ENCODE data around the gene CCNQ.
A peak's percentile ranks its signal among the peaks of the same experiment; 100 is the strongest.

CCNQ gene

DNA sequence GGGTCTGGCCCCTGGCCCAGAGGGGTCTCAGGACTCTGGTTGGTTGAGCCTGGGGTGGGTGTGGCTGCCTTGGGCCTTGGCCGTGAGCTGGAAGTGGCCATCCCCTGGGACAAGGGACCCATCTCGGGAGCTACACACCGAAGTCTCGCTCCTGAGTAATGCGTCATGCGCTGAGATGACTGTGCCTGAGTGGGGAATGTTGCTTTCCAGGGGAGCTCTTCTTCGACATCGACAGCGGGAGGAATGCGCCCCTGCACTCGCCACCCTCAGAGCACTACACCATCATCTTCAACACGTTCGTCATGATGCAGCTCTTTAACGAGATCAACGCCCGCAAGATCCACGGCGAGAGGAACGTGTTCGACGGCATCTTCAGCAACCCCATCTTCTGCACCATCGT lies 38.5 kb downstream of the CCNQ start:
- POLR2A ChIA-PET: no interaction called here

GRCh38 chrX:153560000-153560399 lies 38.9 kb downstream of the CCNQ start:
- ChIA-PET POLR2A (no interaction called here), CTCF (interaction anchor here (0.9 to 1.4 kb wide), 2 partner anchors 107 to 108 kb away, joined by 3 read pairs; no protein-coding TSS in a partner anchor)

More for the DNA sequence above, 38.5 kb downstream of the CCNQ start:
- no peak for DNase-seq (ENCODE audit: extremely low spot score)
- TF ChIP-seq CTCF (IDR thresholded peaks at IDR 0.05; ENCODE audit: control extremely low read depth, extremely low read depth, low read depth, missing control alignments): no peak
- CTCF ChIA-PET: interaction anchor here (0.9 to 1.4 kb wide), 2 partner anchors 107 to 108 kb away, joined by 3 read pairs; no protein-coding TSS in a partner anchor

DNA sequence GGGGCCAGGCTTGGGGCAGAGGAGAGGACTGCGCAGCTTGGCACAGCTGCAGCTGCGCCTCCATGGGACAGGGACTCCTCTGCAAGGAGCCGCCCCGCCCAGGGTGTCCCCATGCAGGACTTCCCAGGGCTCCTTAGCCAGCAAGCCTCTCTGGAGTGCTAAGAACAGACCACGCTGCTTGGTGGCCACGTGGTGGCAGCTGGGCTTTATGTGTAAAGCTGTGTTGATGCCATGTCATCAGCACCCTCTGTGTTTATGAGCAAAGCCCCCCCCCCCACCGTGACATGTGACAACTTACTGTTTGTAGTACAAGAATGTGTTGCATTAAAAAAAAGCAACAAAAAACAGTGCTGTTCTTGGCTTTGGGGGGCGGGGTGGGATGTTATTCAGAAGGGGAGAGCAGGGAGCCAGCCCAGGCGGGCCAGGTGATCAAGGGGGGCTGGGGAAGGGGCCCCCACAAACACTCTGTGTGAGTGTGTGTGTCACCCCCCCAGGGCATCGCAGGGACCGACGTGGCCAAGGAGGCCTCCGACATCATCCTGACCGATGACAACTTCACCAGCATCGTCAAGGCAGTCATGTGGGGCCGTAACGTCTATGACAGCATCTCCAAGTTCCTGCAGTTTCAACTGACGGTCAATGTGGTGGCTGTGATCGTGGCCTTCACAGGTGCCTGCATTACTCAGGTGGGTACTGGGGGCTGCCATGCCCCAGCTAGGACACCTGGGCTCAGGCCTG lies 41.2 kb downstream of the CCNQ start:
- POLR2A ChIA-PET: no interaction called here
- CTCF ChIA-PET: interaction anchor here (1.1 to 5.6 kb wide), 2 partner anchors 99 to 110 kb away, joined by 3 to 28 read pairs; no protein-coding TSS in a partner anchor
- TF ChIP-seq CTCF (IDR thresholded peaks at IDR 0.05; ENCODE audit: control extremely low read depth, extremely low read depth, low read depth, missing control alignments): no peak
- DNase-seq (ENCODE audit: extremely low spot score): no peak

More at GRCh38 chrX:153560000-153560399, 38.9 kb downstream of the CCNQ start:
- no peak for DNase-seq (ENCODE audit: extremely low spot score)
- TF ChIP-seq CTCF (IDR thresholded peaks at IDR 0.05; ENCODE audit: control extremely low read depth, extremely low read depth, low read depth, missing control alignments): no peak

DNA sequence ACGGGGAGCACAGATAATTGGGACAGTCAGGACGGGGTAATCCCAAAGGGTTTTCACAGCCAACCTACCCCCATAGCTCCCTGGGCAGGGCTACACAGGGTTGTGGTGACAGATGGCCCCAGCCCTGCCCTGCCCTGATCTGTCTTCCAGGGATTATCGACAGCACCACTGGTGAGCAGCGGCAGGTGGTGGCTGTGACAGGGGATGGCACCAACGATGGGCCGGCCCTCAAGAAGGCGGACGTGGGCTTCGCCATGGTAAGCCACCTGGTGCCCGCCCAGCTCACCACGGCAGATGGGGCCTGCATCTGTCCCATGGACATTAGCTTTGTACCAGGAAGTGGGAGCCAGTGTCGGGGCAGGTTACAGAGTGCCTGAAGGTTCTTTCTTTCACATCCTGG lies 42.2 kb downstream of the CCNQ start:
- DNase-seq (ENCODE audit: extremely low spot score): no peak
- ChIA-PET CTCF (interaction anchor here (1.0 to 5.6 kb wide), 6 partner anchors 9 to 111 kb away, joined by 3 to 35 read pairs (median 4); partner anchors contain the start of gene DUSP9), POLR2A (no interaction called here)

DNA sequence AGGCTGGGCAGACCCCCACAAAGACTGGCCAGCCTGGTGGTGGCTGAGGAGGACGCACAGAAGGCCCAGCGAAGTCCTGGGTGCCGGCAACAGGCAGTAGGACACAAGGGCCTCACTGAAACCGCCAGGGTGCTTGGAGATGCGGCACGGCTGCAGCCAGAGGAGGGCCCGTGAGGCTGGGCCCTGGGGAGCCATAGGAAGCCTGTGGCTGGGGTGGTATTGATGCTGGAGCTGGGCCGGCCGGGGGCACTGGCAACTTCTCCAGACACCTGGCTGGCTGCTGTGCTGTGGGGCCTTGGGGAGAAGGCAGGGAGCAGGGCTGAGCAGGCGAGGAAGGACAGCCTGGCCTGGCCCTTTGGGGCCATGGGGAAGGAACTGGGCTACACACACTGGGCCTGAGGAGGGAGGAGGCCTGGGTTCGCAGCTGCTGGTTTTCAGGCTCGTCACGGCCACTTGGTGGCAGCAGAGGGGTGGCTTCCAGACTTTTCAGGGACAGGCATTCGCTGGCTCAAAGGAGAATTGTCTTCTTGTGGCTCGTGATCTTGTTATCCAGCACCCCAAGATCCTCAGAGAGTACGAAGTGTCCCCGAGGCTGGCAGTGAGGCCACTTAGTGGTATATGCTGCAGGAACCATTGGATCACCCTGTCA lies 44.3 kb downstream of the CCNQ start:
- ChIA-PET CTCF (interaction anchor here (0.8 to 5.6 kb wide), 18 partner anchors 8 to 116 kb away, joined by 3 to 35 read pairs (median 4); partner anchors contain the start of gene DUSP9), POLR2A (no interaction called here)
- peak; percentile 71 for DNase-seq (ENCODE audit: extremely low spot score)
- peak; percentile 70 for TF ChIP-seq CTCF (IDR thresholded peaks at IDR 0.05; ENCODE audit: control extremely low read depth, extremely low read depth, low read depth, missing control alignments)

More for the DNA sequence above, 42.2 kb downstream of the CCNQ start:
- TF ChIP-seq CTCF (IDR thresholded peaks at IDR 0.05; ENCODE audit: control extremely low read depth, extremely low read depth, low read depth, missing control alignments): no peak

DNA sequence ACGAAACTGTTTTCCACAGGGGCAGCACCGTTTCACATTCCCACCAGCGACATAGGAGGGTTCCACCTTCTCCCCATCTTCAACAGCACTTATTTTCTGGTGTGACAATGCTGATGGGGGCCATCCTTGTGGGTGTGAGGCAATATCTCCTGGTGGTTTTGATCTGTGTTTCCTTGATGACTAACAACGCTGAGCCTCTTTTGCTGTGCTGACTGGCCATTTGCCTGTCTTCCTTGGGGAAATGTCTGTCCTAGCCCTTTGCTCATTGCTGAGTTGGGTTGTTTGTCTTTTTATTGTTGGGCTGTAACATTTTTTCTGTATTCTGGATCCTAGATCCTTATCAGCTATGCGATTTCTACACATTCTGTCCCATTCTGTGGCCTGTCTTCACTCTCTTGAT lies 47.8 kb downstream of the CCNQ start:
- TF ChIP-seq CTCF (IDR thresholded peaks at IDR 0.05; ENCODE audit: control extremely low read depth, extremely low read depth, low read depth, missing control alignments): no peak
- CTCF ChIA-PET: interaction anchor here (1.6 kb wide), 1 partner anchor 12 kb away, joined by 7 read pairs; no protein-coding TSS in a partner anchor
- POLR2A ChIA-PET: no interaction called here
- DNase-seq (ENCODE audit: extremely low spot score): no peak
